ENCODE results near the gene HOXD9.

Gene HOXD9

GRCh38 chr2:176085861-176086771, 36.4 kb upstream of the HOXD9 start:
- peak; percentile 75 for DNase-seq

GRCh38 chr2:176087330-176088047, 35.0 kb upstream of the HOXD9 start:
- DNase-seq, result no peak

- DNase-seq, result peak; percentile 78
These were observed 34.2 kb upstream of the HOXD9 start for GRCh38 chr2:176088048-176088936.

GRCh38 chr2:176088937-176089842, 33.3 kb upstream of the HOXD9 start:
- no peak for DNase-seq

- DNase-seq, result no peak
These were observed 32.6 kb upstream of the HOXD9 start for GRCh38 chr2:176089843-176090395.

GRCh38 chr2:176090862-176091261, 31.7 kb upstream of the HOXD9 start:
- DNase-seq, result no peak

- no peak for DNase-seq
These were observed 30.9 kb upstream of the HOXD9 start for GRCh38 chr2:176091329-176092258.

- peak; percentile 21 for DNase-seq
These were observed 30.0 kb upstream of the HOXD9 start, which contains the start of gene HOXD13 for GRCh38 chr2:176092270-176093144. Gene HOXD13, plus strand, starts transcription at chr2:176092721. Its CDS starts 170 bp downstream, at chr2:176092891.

GRCh38 chr2:176093145-176093897, 29.2 kb upstream of the HOXD9 start:
- DNase-seq, result no peak

- DNase-seq, result no peak
These were observed 28.6 kb upstream of the HOXD9 start for GRCh38 chr2:176093898-176094249.

GRCh38 chr2:176094349-176094748, 28.2 kb upstream of the HOXD9 start:
- no peak for DNase-seq

GRCh38 chr2:176095421-176095820, 27.1 kb upstream of the HOXD9 start:
- no peak for DNase-seq

GRCh38 chr2:176096243-176096985, 26.1 kb upstream of the HOXD9 start:
- DNase-seq, result no peak

GRCh38 chr2:176096986-176097819, 25.3 kb upstream of the HOXD9 start:
- DNase-seq, result peak; percentile 86

- no peak for DNase-seq
These were observed 24.6 kb upstream of the HOXD9 start for GRCh38 chr2:176097820-176098365.

- DNase-seq, result no peak
These were observed 24.0 kb upstream of the HOXD9 start for GRCh38 chr2:176098366-176099158.
